EL (cell line): ENCODE results near the gene LCN12.

ENCODE experiments used
- DNase-seq: peaks from one replicate; pipeline ENCODE4 v3.0.0-alpha.2; 2016

LCN12 gene

GRCh38 chr9:136945333-136946227, 6.5 kb upstream of the LCN12 start:
- DNase-seq = no peak

- DNase-seq = no peak
These were observed 5.6 kb upstream of the LCN12 start for GRCh38 chr9:136946228-136947027.

- DNase-seq = no peak
These were observed 4.8 kb upstream of the LCN12 start for GRCh38 chr9:136947028-136947891.

GRCh38 chr9:136947955-136948510, 4.0 kb upstream of the LCN12 start:
- peak; percentile 60 for DNase-seq

GRCh38 chr9:136949239-136949816, 2.7 kb upstream of the LCN12 start:
- no peak for DNase-seq

GRCh38 chr9:136949817-136950655, 2.0 kb upstream of the LCN12 start:
- DNase-seq = peak; percentile 89

GRCh38 chr9:136950656-136951276, 1.3 kb upstream of the LCN12 start:
- DNase-seq = no peak

GRCh38 chr9:136952321-136952850, 313 bp downstream of the LCN12 start:
- no peak for DNase-seq

- no peak for DNase-seq
These were observed 1.1 kb downstream of the LCN12 start for GRCh38 chr9:136952876-136953770.

GRCh38 chr9:136953771-136954269, 1.7 kb downstream of the LCN12 start:
- DNase-seq = no peak

GRCh38 chr9:136954270-136955083, 2.4 kb downstream of the LCN12 start:
- no peak for DNase-seq

- DNase-seq = no peak
These were observed 3.3 kb downstream of the LCN12 start for GRCh38 chr9:136955202-136955942.

GRCh38 chr9:136955943-136956335, 3.9 kb downstream of the LCN12 start:
- no peak for DNase-seq

GRCh38 chr9:136956604-136957003, 4.5 kb downstream of the LCN12 start:
- no peak for DNase-seq

GRCh38 chr9:136957461-136957860, 5.4 kb downstream of the LCN12 start:
- DNase-seq = no peak

GRCh38 chr9:136957901-136958300, 5.8 kb downstream of the LCN12 start:
- no peak for DNase-seq

GRCh38 chr9:136958473-136958872, 6.4 kb downstream of the LCN12 start:
- DNase-seq = no peak
